Tibial nerve (tissue), 4 donors: Measurements from ENCODE around the gene BLZF1. TPM values are rescaled to one million over a fixed set of nuclear protein-coding genes. Genes with fewer than 3 reads are reported as not detected.
"Not testable (repeated sequence)": the region's sequence is repeated elsewhere in the genome, so short reads cannot be mapped to it uniquely, and the experiment has no call there.

ENCODE experiments used
- DNase-seq, 2 donors: peaks; one replicate each; pipeline ENCODE4 v3.0.0-alpha.2; 2019; ENCODE audit warnings: low spot score in 2 of 2
- H3K27ac ChIP-seq, 4 donors: fragments of 200-600 bp; sonication (generic) in 3 of 4; one replicate each; pipeline ENCODE4 v1.5.1; 2017 to 2019; ENCODE audit warnings: mild to moderate bottlenecking in 1 of 4
- H3K27me3 ChIP-seq, 2 donors: fragments of 200-600 bp; sonication (generic) in 1 of 2; one replicate each; pipeline versions ENCODE4 v1.5.1 to v1.6.0; 2017 to 2019
- H3K36me3 ChIP-seq, 3 donors: fragments of 200-600 bp; sonication (generic); one replicate each; pipeline ENCODE4 v1.5.1; 2018 to 2019
- H3K4me1 ChIP-seq, 4 donors: fragments of 200-600 bp; sonication (generic) in 3 of 4; one replicate each; pipeline ENCODE4 v1.5.1; 2017 to 2019
- H3K4me3 ChIP-seq, 4 donors: fragments of 200-600 bp; sonication (generic) in 3 of 4; one replicate each; pipeline ENCODE4 v1.5.1; 2017 to 2019; ENCODE audit warnings: mild to moderate bottlenecking in 1 of 4, moderate library complexity in 1 of 4
- H3K9me3 ChIP-seq, 4 donors: fragments of 200-600 bp; sonication (generic) in 3 of 4; one replicate each; pipeline ENCODE4 v1.5.1; 2017 to 2019
- CTCF ChIP-seq, 5 experiments: fragments of 200-600 bp in 3 of 5; fragments of 450-650 bp in 2 of 5; sonication (generic) in 3 of 5; IDR thresholded peaks; one replicate each; pipeline ENCODE4 v1.5.1; 2016 to 2019; ENCODE audit warnings: antibody characterized with exemption in 5 of 5, mild to moderate bottlenecking in 3 of 5, moderate library complexity in 2 of 5
- EP300 ChIP-seq, 2 donors: sonication (generic); formaldehyde crosslinking; IDR thresholded peaks; one replicate each; pipeline ENCODE4 v1.6.1; 2017; ENCODE audit warnings: antibody characterized with exemption in 2 of 2, mild to moderate bottlenecking in 1 of 2
- POLR2A ChIP-seq, 2 donors: fragments of 450-650 bp; IDR thresholded peaks; one replicate each; pipeline ENCODE4 v1.6.1; 2017; ENCODE audit warnings: antibody characterized with exemption in 2 of 2, mild to moderate bottlenecking in 2 of 2, moderate library complexity in 2 of 2
- WGBS, 2 donors: methylation state at CpG; one replicate each; pipeline ENCODE4 v1.1.5; 2018; 5-methylcytosine and 5-hydroxymethylcytosine counted together
- total RNA-seq, 4 donors: library from RNA; depleted of rRNA; stranded (reverse); fragments of >200 nt; gene quantifications; one replicate each; pipeline ENCODE4 v1.1.0, GENCODE V29; 2016

Gene BLZF1
- total RNA-seq, 4 donors from 2014 or later = 17.8 to 36.0 (median 29.4) TPM

DNA sequence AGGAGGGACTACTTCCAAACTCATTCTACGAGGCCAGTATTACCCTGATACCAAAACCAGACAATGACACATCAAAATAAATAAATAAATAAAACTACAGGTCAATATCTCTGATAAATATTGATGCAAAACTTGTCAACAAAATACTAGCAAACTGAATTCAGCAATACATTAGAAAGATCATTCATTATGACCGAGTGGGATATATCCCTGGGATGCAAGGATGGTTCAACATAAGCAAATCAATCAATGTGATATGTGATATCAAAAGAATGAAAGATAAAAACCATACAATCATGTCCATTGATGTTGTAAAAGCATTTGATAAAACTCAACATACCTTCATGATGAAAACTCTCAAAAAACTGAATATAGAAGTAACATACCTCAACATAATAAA, 37.1 kb upstream of the BLZF1 start:
- WGBS, 2 donors = 97 to 98% methylated on average over 2 of the region's 2 CpGs
- Histone ChIP-seq H3K4me1 (peaks cover 0 to 5% (median 0%) of the 10 kb centered on the region in 4 donors), H3K27ac (no peak overlapping the region), H3K27me3 (no peaks in the 10 kb centered on the region), H3K4me3 (no peak overlapping the region), H3K9me3 (peaks cover 0 to 33% (median 9%) of the 10 kb centered on the region in 4 donors), H3K36me3 (peaks cover 0 to 26% (median 0%) of the 10 kb centered on the region in 3 donors)
- no peak for TF ChIP-seq CTCF (IDR thresholded peaks at IDR 0.05)
- no peak for TF ChIP-seq POLR2A (IDR thresholded peaks at IDR 0.05)
- TF ChIP-seq EP300 (IDR thresholded peaks at IDR 0.05) = no peak
- no peak for DNase-seq

DNA sequence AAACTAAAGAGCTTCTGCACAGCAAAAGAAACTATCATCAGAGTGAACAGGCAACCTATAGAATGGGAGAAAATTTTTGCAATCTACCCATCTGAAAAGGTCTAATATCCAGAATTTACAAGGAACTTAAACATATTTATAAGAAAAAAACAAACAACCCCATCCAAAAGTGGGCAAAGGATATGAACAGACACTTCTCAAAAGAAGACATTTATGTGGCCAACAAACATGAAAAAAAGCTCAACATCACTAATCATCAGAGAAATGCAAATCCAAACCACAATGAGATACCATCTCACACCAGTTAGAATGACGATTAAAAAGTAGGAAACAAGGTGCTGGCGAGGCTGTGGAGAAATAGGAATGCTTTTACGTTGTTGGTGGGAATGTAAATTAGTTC, 33.3 kb upstream of the BLZF1 start:
- WGBS, 2 donors = 94 to 98% methylated on average over 3 of the region's 3 CpGs
- not testable (repeated sequence) for DNase-seq, H3K27me3 ChIP-seq, H3K4me3 ChIP-seq, H3K27ac ChIP-seq, H3K4me1 ChIP-seq
- Histone ChIP-seq H3K36me3 (peaks cover 0 to 33% (median 0%) of the 10 kb centered on the region in 3 donors), H3K9me3 (peaks cover 0 to 29% (median 7%) of the 10 kb centered on the region in 4 donors)

DNA sequence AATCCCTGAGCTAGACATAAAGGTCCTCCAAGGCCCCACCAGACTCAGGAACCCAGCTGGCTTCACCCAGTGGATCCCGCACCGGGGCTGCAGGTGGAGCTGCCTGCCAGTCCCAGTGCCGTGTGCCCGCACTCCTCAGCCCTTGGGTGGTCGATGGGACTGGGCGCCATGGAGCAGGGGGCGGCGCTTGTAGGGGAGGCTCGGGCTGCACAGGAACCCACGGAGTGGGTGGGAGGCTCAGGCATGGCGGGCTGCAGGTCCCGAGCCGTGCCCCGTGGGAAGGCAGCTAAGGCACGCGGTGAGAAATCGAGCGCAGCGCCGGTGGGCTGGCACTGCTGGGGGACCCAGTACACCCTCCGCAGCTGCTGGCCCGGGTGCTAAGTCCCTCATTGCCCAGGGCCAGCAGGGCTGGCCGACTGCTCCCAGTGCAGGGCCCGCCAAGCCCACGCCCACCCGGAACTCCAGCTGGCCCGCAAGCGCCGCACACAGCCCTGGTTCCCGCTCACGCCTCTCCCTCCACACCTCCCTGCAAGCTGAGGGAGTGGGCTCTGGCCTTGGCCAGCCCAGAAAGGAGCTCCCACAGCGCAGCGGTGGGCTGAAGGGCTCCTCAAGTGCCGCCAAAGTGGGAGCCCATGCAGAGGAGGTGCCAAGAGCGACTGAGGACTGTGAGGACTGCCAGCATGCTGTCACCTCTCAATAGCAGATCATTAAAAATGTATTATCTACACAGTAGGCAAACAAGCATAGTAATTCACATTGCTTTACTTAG, 30.9 kb upstream of the BLZF1 start:
- H3K4me1 ChIP-seq, H3K27me3 ChIP-seq, H3K4me3 ChIP-seq, DNase-seq, H3K27ac ChIP-seq, H3K9me3 ChIP-seq: not testable (repeated sequence)
- H3K36me3 ChIP-seq = peaks cover 0 to 26% (median 0%) of the 10 kb centered on the region in 3 donors
- 96 to 97% methylated on average over 27 to 34 of the region's 35 CpGs for WGBS, 2 donors

DNA sequence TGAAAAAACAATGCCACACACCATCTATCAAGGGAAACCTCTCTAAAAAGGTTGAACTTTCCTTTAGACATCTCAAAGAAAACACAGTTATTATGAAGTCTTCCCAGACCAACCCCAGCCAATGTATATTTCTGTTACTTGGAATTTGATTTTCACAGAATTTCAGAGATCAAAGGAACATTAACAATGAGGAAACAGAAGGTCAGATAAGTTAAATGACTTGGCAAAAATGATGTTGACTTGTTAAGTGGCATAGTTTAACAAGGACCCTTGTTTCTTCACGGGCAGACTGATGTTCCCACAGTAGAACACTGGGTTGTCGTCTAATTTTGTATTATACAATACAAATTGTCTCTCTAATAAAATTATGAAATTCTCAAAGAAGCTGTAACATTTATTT, 29.4 kb upstream of the BLZF1 start:
- Histone ChIP-seq H3K27ac (no peak overlapping the region), H3K36me3 (peaks cover 0 to 19% (median 0%) of the 10 kb centered on the region in 3 donors), H3K4me3 (no peak overlapping the region), H3K4me1 (no peaks in the 10 kb centered on the region), H3K9me3 (peaks cover 0 to 4% (median 0%) of the 10 kb centered on the region in 4 donors), H3K27me3 (no peaks in the 10 kb centered on the region)
- TF ChIP-seq POLR2A (IDR thresholded peaks at IDR 0.05) = no peak
- no peak for TF ChIP-seq CTCF (IDR thresholded peaks at IDR 0.05)
- TF ChIP-seq EP300 (IDR thresholded peaks at IDR 0.05) = no peak
- WGBS, 2 donors = 45 to 53% methylated on average over 2 of the region's 2 CpGs
- no peak for DNase-seq

DNA sequence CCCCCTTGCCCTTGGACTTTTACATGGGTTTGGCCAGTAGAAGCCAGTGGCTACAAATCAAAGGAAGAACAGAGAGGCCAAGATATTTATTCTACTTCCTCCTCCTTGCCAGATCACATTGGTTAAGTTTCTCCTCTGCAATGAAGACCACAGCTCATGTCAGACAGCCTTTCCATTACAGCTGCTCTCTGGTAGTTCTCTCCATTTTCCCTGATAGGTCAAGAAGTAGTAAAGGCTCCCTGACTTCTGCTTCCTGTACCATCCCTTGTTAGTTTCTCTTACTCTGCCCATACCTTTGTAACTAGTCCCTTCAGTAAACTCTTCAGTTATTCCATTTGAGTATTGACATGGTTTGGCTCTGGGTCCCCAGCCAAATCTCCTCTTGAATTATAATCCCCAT, 28.2 kb upstream of the BLZF1 start:
- TF ChIP-seq POLR2A (IDR thresholded peaks at IDR 0.05) (no peak), EP300 (IDR thresholded peaks at IDR 0.05) (no peak), CTCF (IDR thresholded peaks at IDR 0.05) (no peak)
- H3K4me3 ChIP-seq = no peak overlapping the region
- no peak overlapping the region for H3K27ac ChIP-seq
- peaks cover 0 to 3% (median 0%) of the 10 kb centered on the region in 4 donors for H3K9me3 ChIP-seq
- H3K4me1 ChIP-seq = no peaks in the 10 kb centered on the region
- DNase-seq = no peak
- no peaks in the 10 kb centered on the region for H3K27me3 ChIP-seq
- H3K36me3 ChIP-seq = peaks cover 0 to 14% (median 0%) of the 10 kb centered on the region in 3 donors

- 83 to 90% methylated on average over 5 of the region's 5 CpGs for WGBS, 2 donors
- Histone ChIP-seq H3K27me3 (no peaks in the 10 kb centered on the region), H3K9me3 (no peaks in the 10 kb centered on the region), H3K36me3 (peaks cover 0 to 7% (median 0%) of the 10 kb centered on the region in 3 donors), H3K27ac (no peak overlapping the region), H3K4me1 (no peaks in the 10 kb centered on the region), H3K4me3 (no peak overlapping the region)
- DNase-seq = no peak
- TF ChIP-seq CTCF (IDR thresholded peaks at IDR 0.05) = no peak
- no peak for TF ChIP-seq POLR2A (IDR thresholded peaks at IDR 0.05)
- no peak for TF ChIP-seq EP300 (IDR thresholded peaks at IDR 0.05)
Observed at GRCh38 chr1:169340882-169341281, 27.1 kb upstream of the BLZF1 start.

GRCh38 chr1:169342096-169342495, 25.9 kb upstream of the BLZF1 start:
- WGBS, 2 donors = 85 to 96% methylated on average over 3 of the region's 3 CpGs
- not testable (repeated sequence) for H3K27me3 ChIP-seq, H3K4me3 ChIP-seq, H3K4me1 ChIP-seq, H3K36me3 ChIP-seq, H3K27ac ChIP-seq, DNase-seq, H3K9me3 ChIP-seq
